Measurements from ENCODE around the gene C17orf113.

DNA sequence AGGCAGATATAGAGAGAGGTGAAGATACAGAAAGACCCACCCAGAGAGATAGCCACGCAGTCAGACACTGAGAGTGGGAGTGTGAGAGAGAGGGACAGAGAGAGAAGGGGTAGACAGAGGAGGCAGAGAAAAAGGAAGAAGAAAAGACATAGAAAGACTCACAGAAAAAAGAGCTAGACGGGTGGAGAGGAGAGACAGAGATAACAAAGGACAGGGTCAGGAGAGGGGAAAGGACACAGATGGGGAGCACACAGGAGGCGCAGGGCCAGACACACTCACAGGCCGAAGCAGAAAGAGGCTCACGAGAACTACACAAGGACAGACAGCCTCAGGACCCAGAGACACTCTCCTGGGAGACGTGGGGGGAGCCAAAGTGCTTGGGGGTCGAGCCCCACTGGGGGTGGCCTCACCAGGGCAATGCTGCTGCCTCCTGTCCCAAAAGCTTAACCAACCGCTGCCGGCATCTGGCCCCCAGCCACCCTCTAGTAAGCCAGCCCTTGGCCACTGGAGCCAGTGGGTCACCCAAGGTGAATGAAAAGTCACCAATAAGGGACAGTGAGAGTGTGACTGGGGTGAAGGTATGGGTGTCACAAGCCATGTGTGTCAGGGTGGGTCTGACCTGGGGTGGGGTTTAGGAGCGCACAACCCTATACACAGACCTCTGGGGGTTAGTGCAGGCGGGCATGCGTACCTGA is 44.1 kb upstream of the C17orf113 start:
- TF ChIP-seq, protein P1, sequence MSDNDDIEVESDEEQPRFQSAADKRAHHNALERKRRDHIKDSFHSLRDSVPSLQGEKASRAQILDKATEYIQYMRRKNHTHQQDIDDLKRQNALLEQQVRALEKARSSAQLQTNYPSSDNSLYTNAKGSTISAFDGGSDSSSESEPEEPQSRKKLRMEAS (IDR thresholded peaks at IDR 0.05): no peak
- TF ChIP-seq CEBPB (IDR thresholded peaks at IDR 0.05) (no peak), REST (IDR thresholded peaks at IDR 0.05; ENCODE audit: low read depth) (no peak), TAF1 (IDR thresholded peaks at IDR 0.05; ENCODE audit: low read depth) (no peak), RAD21 (IDR thresholded peaks at IDR 0.05; ENCODE audit: low read depth) (no peak), FOXM1 (IDR thresholded peaks at IDR 0.05; ENCODE audit: borderline replicate concordance, low read depth) (no peak), CREB1 (IDR thresholded peaks at IDR 0.05; ENCODE audit: low read depth) (no peak), EGR1 (IDR thresholded peaks at IDR 0.05) (no peak), USF1 (IDR thresholded peaks at IDR 0.05) (no peak), EP300 (IDR thresholded peaks at IDR 0.05; ENCODE audit: borderline replicate concordance) (no peak), YY1 (IDR thresholded peaks at IDR 0.05; ENCODE audit: low read depth) (no peak)

Measured in Ishikawa (cell line).